ENCODE measurements around the gene ZNF764.

ZNF764 gene

GRCh38 chr16:30510376-30510938 lies 47.7 kb downstream of the ZNF764 start:
- in situ Hi-C loops (cut with MboI; ENCODE audit: low pct_unique_long_range_greater_than_20kb, low sequenced_read_pairs, unreplicated experiment) = no loop called here
- DNase-seq (ENCODE audit: low spot score) = no peak
- TF ChIP-seq, protein P1, sequence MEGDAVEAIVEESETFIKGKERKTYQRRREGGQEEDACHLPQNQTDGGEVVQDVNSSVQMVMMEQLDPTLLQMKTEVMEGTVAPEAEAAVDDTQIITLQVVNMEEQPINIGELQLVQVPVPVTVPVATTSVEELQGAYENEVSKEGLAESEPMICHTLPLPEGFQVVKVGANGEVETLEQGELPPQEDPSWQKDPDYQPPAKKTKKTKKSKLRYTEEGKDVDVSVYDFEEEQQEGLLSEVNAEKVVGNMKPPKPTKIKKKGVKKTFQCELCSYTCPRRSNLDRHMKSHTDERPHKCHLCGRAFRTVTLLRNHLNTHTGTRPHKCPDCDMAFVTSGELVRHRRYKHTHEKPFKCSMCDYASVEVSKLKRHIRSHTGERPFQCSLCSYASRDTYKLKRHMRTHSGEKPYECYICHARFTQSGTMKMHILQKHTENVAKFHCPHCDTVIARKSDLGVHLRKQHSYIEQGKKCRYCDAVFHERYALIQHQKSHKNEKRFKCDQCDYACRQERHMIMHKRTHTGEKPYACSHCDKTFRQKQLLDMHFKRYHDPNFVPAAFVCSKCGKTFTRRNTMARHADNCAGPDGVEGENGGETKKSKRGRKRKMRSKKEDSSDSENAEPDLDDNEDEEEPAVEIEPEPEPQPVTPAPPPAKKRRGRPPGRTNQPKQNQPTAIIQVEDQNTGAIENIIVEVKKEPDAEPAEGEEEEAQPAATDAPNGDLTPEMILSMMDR (IDR thresholded peaks at IDR 0.05; ENCODE audit: extremely low read depth, insufficient read depth, missing control alignments) = no peak

DNA sequence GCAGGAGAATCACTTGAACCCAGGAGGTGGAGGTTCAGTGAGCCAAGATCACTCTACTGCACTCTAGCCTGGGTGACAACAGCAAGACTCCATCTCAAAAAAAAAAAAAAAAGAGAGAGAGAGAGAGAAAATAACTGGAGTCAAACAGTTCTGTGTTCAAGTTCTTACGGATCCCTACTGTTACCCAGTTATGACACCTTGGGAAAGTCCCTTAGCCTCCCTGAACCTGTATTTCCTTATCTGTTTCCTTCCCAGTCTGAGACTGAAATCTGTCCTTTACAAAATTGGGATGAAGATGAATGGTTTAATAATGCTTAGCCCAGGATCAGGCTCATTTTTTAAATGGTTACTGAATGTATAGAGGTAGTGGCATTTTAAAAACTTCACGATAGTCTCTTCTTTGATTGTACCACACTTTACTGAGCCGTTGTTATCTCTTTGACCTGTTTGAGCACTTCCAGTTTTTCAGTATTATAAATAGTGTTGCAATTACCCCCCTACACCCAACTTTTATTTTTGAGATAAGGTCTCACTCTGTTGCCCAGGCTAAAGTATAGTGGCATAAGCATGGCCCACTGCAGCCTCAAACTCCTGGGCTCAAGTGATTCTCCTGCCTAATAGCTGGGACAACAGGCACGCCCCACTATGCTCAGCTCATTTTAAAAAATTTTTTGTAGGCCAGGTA lies 49.0 kb downstream of the ZNF764 start:
- in situ Hi-C loops (cut with MboI; ENCODE audit: low pct_unique_long_range_greater_than_20kb, low sequenced_read_pairs, unreplicated experiment) = no loop called here
- TF ChIP-seq, protein P1 (IDR thresholded peaks at IDR 0.05; ENCODE audit: extremely low read depth, insufficient read depth, missing control alignments) = no peak

More for the DNA sequence above, 49.0 kb downstream of the ZNF764 start:
- no peak for DNase-seq (ENCODE audit: low spot score)
